Thyroid gland (tissue), 4 donors: Measurements from ENCODE around the gene FOSB.

Source experiments
- POLR2A ChIP-seq, 2 donors: fragments of 450-650 bp; IDR thresholded peaks; one replicate each; pipeline ENCODE4 v1.6.1; 2017; ENCODE audit warnings: antibody characterized with exemption in 2 of 2, mild to moderate bottlenecking in 2 of 2, moderate library complexity in 1 of 2
- TF ChIP-seq, protein P1 (sequence below), 6 experiments: fragments of 200-600 bp in 3 of 6; fragments of 450-650 bp in 3 of 6; sonication (generic) in 3 of 6; IDR thresholded peaks; one replicate each; pipeline ENCODE4 v1.5.1; 2016 to 2019; ENCODE audit warnings: antibody characterized with exemption in 6 of 6, mild to moderate bottlenecking in 2 of 6, inconsistent platforms in 1 of 6, moderate library complexity in 1 of 6

DNA sequence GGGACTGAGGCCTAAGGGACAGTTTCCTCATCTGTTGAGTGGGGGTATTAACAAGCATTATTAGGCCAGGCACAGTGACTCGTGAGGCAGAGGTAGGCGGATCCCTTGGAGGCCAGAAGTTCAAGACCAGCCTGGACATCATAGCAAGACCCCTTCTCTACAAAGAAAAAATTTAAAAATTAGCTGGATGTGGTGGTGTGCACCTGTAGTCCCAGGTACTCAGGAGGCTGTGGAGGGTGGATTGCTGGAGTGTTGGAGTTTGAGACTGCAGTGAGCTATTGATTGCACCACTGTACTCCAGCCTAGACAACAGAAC is 11.3 kb upstream of the FOSB start:
- TF ChIP-seq, protein P1, sequence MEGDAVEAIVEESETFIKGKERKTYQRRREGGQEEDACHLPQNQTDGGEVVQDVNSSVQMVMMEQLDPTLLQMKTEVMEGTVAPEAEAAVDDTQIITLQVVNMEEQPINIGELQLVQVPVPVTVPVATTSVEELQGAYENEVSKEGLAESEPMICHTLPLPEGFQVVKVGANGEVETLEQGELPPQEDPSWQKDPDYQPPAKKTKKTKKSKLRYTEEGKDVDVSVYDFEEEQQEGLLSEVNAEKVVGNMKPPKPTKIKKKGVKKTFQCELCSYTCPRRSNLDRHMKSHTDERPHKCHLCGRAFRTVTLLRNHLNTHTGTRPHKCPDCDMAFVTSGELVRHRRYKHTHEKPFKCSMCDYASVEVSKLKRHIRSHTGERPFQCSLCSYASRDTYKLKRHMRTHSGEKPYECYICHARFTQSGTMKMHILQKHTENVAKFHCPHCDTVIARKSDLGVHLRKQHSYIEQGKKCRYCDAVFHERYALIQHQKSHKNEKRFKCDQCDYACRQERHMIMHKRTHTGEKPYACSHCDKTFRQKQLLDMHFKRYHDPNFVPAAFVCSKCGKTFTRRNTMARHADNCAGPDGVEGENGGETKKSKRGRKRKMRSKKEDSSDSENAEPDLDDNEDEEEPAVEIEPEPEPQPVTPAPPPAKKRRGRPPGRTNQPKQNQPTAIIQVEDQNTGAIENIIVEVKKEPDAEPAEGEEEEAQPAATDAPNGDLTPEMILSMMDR (IDR thresholded peaks at IDR 0.05), result no peak
- no peak for TF ChIP-seq POLR2A (IDR thresholded peaks at IDR 0.05)
